COLO668 (cell line): ENCODE data around the gene AJAP1.
A peak's percentile ranks its signal among the peaks of the same experiment; 100 is the strongest.

Experiments used
- DNase-seq: peaks from one replicate; lab custom pipeline; 2025; ENCODE audit not compliant: unreplicated experiment; lab: John Stamatoyannopoulos, UW

AJAP1 gene

DNA sequence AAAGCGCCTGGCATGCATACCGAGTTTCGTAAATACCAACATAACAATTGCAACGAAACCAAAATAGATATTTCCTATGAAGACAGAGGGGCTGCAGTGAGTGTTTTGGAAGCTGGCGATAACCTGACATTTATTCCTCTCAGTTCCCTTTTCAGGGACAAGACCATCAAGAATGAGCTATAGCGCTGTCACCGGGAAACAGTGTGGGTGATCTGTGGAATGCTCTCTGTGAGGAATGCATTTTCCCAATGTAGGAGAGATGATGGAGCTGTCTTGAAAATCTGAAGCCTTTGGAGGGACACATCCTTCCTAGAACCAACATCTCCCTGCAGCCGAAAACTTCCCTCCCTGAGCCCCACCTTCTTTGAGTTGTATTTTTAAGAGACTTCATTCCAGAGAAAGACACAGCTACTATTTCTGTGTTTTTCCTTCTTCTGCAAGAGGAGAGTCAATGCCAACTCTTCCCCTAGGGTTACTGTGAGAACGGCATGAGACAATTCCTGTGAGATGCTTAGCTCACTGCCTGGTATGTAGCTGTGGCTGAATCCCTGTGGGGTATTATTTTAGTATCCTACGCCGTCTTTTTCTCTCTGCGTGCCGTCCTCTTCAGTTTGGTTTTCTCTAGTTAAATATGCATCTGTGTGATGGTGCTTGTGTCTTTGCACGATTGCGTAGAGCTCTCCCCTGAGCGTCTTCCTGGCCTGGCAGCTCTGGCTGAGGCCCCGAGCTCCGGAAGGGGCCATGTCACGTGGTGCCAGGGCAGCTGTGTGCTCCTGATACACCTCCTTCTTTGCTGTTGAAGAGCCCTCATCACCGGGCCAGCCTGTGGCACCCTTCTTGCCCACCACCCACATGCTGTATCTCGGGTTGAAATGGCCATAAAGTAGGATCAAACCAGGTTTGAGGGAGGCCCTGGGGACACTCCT, 45.2 kb downstream of the AJAP1 start:
- no peak for DNase-seq

DNA sequence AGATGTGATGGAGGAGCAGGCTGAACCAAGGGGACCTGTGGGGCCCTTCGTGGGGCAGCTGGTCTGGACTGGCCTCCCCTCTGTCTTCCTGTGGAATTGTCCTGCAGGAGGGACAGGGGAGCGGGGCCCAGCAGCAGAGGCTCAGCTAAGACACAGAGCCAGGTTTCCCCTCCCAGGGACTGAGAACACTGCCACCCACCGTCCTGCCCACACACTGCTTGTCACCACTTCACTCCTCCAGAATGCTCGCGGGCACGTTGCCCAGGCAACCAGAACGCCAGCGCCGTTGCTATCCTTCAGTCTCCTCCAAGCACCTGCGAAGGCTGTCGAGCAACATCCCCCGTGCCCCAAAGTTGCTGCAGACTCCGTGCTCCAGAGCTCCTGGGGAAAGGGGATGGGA, 46.4 kb downstream of the AJAP1 start:
- peak; percentile 51 for DNase-seq

DNA sequence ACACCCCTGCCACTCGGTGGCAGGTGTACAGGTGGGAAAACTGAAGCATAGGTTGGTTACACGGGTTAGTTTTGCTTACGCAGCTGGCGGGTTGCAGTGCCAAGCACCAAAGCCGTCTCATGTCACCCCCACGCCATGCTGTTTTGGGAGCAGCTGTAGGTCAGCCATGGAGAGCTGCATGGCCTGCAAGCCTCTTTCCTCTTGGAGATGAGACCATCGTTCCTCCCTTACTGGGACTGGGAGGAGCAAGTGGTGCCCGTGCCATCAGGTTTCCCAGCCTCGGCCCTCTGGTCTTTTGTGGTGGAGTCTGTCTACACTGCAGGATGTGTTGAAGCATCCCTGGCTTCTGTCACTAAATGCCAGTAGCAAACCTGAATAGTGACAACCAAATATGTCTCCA, 46.9 kb downstream of the AJAP1 start:
- DNase-seq, result no peak

DNA sequence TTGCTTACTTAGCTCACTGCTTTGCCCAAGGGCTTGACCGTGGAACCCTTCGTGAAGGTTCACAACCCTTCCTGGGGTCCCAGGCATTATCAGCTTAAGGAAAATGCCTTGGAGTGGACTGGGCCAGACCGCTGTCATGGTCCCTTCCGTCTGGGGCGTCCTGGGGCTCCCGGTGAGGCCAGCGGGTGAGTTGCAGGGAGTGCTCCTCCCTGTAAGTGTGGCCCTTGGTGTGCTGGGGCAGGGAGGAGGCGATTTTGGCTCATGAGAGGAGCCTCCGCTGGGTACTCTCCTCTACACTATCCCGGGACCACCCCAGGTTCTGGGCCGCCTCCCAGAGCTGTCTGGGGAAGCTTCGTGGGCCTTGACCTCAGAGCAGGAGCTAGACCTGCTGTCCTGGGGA, 48.1 kb downstream of the AJAP1 start:
- DNase-seq, result no peak

DNA sequence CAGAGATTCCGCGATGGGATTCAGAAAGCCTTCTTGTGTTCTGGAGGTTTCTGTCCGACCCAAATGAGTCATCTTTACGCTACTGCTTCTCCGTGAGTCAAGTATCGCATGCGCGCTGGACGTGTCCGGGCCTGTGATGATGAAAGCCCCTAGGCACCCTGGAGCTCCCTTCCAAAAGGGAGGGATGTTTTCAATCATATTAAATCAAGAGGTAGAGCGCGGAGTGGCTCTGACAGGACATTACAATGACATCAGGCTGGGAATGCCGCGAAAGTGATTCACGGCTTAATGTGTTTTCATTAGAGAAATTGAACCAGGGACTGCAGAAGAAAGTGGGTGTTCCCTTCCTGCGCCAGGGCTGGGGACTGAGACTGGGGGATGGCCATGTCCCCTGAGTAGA, 48.5 kb downstream of the AJAP1 start:
- DNase-seq, result no peak

DNA sequence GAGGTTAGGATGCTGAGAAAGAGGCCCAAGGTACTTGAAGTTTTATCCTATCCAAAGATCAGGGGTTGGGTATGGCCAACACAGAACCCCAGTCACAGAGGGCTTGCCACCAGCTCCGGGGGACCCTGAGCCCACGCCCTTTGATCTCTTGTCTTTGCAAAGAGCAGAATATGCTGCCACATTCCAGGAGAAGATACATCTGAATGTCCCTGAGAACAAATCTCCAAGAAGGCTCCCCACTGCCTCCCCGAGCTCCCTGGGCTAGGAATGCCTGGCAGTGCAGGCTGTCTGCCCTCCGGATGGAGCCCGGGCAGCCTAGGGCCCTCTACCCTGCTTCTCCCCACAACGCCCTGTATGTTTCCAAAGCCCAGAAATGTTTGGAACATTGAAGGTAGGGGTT, 49.2 kb downstream of the AJAP1 start:
- DNase-seq, result no peak

DNA sequence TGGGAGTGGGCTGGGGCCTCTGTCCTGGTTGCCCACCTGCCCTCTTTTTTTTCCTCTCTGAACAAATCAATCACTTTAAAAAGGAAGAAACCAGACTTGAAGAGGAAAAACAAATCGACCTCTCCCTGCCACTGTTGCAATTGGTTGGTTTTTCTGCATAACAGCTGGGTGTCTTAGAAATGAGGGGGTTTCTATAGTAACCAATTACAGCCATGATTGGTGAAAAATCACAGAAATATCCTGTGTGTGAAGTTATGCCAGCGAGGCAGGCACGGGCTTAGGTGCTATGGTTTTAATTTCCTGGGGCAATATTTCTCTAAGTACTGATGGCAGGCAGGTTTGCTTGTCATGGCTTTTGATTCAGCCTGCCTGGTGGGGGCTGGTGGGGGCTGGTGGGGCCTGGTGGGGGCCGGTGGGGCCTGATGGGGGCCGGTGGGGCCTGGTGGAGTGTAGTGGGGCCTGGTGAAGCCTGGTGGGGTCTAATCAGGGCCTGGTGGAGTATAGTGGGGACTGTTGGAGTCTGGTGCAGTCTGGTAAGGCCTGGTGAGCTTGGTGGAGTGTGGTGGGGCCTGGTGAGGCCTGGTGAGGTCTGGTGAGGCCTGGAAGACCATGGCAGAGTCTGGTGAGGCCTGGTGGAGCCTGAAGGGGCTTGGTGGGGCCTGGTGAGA, 54.6 kb downstream of the AJAP1 start:
- DNase-seq, result no peak

DNA sequence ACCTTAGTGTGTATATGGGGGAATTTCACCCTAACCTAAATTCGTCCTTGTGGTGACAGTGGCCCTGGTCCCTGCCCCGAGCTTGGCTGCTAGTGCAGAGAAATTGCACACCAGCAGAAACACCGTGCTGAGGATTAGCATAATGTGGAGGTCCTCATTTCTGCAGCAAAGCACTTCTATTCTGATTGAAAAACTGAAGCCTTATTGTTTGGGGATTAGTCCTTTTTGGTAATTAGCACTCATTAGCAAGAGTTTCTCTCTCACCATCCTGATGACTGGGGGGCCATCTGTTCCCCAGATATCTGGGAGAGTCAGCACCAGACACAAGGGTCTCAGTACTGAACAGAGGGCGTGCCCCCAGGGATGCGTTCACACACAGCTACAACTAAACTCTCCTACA, 55.2 kb downstream of the AJAP1 start:
- DNase-seq, result no peak

DNA sequence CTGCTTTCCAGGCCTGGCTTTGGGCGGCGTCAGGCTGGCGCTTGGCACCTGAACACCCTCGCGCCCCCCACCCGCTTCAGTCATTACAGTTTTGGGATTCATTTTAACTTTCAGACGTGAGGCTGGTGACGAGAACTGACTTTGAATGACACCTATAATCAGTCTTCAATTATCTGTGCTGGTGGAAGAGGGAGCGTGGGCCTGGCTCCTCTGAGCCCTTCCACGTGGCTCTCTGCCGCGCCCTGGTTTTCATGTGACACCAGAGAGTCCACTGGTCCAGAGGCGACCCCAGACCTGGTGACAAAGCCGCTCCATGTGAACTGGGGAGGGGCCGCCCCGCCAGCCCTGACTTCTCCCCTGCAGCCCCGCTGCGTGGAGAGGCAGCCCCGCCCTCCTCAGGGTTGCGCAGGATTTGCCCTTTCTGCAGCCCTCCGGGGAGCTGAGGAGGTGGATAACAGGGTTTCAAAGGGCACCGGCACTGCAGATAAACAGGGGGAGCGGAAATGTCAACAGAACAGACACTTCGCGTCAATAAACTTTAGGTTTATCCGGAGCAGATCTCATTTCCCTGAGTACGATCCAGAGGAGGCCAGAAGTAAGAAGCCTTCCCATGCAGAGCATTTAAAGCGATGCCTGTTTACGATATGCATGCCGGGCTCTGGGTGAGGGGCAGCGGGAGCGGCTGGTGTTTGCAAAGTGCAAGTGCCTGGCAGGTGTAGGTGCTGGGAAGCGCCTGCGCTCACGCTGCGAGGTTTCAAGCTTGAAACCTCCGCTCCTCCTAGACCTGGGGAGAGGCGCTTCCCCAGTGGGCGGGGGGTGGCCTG, 56.4 kb downstream of the AJAP1 start:
- peak; percentile 37 for DNase-seq

DNA sequence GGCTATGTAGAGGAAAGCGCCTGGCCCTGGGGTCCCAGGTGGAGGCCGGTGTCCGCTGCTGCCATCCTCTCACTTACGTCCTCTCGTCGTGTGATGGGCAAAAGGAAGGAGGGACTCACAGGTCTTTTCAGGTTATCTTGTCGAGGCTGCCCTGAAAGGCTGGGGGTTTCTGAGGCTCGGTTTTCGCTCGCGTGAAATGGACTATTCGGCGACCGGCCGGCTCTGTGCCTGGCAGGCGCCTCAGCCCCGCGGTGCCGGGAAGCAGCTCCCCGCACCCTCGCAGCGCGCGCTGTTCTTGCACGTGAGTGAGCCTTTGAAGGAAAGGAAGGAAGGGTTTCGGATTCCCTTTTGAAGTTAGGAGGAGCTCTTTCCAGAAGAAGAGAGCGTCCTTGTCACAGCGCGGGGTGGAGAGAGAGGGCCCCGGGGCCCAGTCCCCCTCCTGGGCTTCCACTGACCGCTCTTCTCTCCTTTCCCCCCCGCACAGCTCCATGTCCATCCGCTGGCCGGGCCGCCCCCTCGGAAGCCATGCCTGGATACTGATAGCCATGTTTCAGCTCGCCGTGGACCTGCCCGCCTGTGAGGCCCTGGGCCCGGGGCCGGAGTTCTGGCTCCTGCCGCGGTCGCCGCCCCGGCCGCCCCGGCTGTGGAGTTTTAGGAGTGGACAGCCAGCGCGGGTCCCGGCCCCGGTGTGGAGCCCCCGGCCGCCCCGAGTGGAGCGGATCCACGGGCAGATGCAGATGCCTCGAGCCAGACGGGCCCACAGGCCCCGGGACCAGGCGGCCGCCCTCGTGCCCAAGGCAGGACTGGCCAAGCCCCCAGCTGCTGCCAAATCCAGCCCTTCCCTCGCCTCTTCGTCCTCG, 57.2 kb downstream of the AJAP1 start:
- DNase-seq, result no peak

DNA sequence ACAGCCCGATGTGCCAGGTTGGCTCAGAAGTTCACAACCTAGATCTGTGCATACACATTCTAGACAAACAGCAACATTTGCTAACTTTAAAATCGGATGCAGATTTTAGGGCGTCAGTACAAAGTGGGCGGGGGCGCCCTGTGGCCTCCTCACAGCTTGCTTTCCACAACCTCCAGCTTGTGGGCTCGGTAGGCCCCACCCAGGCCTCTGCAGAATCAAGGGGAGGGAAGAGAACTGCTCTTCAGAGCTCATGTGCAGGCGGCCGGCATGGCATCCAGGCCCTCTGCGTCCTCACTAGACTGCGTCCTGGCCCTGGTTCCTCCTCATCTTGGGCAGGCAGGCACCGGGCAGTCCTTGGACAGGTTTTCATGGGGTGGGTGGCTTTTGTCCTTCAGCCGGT, 59.3 kb downstream of the AJAP1 start:
- DNase-seq, result no peak

DNA sequence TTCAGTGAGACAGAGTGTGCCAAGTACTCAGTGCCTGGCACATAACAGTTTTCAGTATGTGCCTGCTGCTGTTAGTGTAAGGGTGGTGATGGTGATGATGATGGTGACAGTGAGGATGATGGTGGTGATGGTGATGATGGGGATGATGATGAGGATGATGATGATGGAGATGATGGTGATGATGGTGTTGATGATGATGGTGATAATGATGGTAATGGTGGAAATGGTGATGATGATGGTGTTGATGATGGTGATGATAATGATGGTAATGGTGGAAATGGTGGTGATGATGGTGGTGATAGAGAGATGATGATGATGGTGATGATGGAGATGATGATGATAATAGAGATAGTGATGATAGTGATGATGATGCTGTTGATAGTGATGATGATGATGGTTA, 62.0 kb downstream of the AJAP1 start:
- DNase-seq, result no peak

DNA sequence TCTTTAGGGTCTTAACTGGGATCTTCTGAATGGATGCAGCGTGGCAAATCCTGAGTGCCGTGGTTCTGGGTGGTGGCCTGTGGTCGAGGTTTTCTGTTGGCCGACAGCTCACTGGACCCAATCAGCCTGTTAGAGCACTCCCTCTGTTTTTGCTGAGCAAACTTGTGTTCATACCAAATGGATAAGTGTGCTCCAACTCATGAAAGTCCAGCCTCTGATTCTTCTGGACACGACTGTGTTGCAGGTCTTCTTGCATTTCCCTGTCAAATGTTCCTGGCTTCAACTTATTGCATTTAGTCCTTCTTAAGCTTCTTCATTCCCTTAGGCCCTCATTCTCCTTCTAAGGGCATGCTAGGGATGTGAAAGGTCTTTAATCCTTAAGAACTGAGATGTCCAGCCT, 63.7 kb downstream of the AJAP1 start:
- no peak for DNase-seq

DNA sequence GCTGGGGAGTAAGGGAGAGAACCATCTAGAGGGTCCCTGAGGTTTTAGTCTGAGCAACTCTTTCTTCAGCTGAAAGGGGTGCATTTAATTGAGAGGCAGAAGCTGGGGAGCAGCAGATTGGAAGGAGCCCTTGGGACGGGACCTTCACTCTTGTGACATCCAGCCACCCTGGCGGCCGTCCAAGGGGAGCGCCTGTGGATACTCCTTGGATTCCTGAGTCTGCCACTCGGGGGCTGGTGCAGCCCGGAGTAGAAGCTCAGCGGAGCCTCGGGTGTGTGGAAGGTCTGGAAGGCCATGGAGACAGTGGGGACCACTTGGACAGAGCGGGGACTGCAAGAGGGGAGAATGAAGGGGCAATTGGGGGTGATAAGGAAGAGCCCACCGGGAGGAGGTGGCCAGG, 68.7 kb downstream of the AJAP1 start:
- DNase-seq, result no peak

DNA sequence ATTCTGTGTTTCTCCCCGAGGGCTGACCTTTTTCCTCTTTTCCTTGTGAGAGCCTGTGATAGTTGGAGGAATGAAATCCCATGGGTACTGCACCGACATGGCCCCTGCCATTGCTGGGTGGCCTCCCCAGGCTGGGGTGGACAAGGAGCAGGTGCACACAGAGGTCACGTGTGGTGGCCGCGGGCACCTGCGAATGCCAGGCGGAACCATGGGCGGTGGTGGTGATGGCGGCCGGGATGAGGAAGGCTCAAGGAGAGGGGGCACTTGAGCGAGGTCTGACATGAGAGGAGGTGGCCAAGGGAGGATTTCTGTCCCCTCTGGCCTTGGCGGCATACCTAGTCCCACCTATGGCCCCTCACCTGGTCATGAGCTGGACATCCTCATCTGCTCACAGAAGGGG, 69.6 kb downstream of the AJAP1 start:
- DNase-seq, result no peak

DNA sequence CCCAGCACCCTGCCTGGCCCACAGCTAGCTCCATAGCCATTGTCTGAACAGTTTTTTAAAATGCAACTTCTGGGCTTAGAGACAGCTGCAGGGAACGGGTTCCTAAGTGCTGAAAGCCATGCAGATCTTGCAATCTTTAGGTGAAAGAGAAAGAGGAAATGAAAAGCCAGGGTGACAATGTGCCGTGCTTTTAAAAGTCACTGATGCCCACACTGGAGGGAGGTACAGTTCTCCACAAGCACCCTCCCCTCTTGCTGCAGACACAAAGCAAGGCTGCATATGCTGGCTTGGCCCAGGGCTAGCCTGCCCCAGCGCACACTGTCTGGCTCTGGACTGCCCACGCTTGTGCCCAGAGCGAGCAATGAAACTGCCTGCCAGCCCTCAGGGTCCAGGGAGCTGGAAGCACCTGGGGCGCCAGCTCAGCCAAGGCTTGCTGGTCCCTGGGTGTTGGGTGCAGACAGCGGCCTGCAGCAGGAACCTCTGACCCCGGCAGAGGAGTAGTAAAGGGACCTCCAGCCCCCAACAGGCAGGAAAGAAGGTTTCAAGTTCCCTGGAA, 70.4 kb downstream of the AJAP1 start:
- no peak for DNase-seq

DNA sequence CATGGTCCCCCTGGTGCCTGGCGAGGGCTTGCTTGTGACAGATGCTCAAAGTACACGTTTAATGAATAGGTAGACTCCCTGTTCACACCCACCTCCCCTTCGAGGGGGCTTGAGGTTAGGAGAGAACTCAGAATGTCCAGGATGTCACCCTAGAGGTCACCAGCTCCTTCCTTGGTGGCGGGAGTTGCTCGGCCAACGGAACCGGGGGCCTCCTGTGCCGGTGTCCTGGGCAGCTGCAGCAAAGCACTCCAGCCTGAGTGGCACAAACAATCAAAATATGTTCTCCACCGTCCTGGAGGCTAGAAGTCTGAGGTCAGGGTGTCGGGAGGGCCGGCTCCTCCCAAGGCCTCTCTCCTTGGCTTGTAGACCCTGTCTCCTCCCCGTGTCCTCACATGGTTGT, 71.0 kb downstream of the AJAP1 start:
- DNase-seq, result no peak

DNA sequence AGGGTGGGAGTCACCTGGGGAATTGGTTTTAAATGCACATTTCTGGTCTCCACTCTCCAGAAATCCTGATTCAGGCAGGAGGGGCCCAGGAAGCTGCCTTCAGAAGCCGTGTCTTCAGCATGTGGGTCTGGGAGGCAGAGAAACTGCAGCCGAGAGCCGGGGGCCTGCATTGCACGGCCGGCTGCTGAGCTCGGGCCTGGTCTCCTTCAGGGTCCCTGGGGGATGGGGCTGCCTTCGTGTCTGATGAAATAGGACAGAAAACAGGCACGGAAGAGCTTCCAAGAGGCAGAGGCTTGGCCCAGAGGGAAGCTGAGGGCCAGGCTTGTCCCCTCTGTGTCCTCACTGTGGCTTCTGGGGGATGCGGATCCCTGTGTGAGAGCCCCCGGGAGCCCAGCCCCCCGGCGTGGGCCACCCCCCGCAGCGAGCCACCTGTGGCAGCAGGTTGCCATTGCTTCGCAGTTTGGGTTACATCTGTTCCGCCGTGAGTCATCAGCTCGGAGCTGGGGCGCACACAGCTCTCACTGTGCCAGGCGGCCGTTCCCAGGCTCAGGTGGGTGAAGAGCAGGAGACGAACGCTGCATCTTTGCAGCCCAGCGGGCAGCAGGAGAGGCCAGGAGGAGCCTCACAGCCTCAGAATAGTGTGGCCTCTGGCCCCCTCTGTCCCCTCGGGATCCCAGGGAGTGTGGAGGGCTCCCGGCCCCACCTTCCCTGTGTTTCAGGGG, 72.4 kb downstream of the AJAP1 start:
- DNase-seq, result no peak

DNA sequence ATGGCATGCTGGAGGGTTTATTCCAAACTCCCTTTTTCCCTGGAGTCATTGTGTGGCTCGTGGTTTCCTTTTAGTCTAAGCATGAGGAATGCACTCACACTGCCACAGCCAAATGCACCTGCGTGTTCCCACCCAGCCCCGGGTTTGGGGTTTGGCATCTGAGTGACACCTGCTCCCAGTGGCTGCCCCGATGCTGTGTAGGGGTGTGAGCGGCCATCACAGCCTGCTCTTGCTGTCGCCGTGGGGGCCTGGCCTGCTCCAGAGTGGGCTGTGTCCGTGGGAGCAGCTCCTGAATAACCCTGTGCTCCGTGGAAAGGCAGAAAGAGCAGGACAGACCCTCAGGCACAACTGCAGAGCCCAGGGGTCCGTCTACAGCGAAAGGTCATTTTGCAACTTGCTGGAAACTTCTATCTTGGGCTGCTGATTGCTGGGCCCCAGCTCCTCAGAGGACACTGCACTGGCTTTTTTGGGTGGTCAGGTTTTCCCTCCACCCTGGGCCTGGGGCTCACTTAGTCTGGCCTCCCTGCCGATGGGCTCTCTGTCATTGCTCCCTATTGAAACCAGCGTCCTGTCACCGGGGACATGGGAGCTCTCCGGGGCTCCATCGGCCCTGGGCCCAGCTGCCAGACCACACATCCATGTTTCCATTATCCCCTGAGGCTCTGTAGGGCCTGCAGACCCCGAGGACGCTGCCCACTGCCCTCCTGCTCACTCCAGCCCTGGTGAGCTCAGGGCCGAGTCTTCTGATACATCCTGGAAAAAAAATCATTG, 74.1 kb downstream of the AJAP1 start:
- no peak for DNase-seq
